Ecto neural progenitor cell (in vitro differentiated cells): ENCODE data around the gene SH3PXD2B.
"Not testable (repeated sequence)": the region's sequence is repeated elsewhere in the genome, so short reads cannot be mapped to it uniquely, and the experiment has no call there.

ENCODE experiments used
- DNase-seq: peaks from one replicate; pipeline ENCODE4 v3.0.0-alpha.2; 2018; ENCODE audit warnings: low spot score

SH3PXD2B gene

DNA sequence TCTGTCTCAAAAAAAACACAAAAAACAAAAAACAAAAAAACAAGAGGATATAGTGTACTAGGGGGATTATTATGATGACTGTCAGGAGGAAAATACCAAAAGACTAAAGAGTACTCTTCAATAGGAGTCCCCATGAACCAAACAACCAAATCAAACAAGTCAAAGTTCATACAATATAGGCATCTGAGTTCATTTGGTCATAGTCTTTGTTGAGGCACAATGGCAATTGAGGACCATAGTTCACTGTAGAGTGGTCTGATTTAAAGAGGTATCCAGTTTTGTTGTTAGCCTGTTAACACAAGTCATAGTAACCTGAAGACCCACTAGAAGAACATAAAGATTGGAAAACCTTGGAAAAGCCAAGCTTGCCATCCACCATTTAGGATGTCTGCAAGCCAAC, 159.5 kb downstream of the SH3PXD2B start:
- DNase-seq: no peak

DNA sequence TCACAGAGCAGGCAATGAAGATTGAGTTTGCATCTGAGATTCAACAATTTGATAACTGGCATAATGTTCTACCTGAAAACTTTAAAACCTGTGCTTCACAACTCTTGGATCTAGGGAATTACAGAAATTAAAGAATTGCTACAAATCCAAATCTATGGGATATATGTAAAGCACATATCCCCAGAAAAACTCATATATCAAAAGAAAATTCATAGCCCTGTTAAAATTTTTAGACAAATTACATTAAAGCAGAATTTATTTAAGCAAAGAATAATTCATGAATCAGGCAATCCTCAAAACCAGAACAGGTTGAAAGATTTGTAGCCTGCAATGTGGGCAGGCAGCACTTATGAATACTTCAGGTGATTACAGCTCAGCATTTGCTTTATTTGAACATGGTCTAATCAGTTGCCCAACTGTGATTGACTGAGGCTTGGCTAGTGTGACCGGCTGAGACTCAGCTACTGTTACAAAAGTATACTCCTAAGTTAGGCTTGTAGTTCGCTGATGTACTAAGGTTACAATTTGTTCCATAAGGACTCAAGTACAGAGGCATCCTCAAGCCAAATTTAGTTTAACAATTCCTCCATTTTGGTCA, 160.5 kb downstream of the SH3PXD2B start:
- DNase-seq: no peak

DNA sequence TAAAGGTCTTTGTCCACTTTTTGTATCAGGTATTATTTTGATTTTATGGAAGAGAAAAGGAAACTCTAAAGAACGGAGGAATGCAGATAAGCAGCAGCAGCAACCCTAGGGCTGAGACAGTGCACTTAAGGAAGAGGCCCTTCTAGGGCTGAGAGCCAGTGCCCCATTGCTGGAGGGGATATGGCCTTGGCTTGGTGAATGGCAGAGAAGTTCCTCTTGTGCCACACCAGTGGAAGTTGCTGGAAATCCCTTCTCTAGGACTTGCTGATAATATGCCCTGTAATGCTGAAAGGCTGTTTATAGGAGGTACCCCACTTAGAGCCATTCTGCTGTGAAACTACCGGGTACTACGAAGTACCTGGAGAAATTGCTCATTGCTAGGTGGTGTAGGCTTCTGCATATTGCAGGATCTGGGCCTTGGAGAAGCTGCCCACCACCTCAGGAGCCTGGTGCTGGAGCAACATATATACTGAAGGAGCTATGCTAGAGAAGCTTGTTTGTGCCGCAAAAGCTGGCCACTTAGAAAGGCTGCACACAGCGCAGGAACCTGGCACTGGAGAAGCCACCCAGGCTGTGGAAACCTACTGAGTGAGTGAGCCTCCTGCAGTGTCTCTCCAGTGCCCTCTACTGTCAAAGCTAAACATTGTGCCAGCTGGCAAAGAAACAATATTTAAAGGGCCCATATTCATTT, 161.1 kb downstream of the SH3PXD2B start:
- DNase-seq: peak; percentile 70

DNA sequence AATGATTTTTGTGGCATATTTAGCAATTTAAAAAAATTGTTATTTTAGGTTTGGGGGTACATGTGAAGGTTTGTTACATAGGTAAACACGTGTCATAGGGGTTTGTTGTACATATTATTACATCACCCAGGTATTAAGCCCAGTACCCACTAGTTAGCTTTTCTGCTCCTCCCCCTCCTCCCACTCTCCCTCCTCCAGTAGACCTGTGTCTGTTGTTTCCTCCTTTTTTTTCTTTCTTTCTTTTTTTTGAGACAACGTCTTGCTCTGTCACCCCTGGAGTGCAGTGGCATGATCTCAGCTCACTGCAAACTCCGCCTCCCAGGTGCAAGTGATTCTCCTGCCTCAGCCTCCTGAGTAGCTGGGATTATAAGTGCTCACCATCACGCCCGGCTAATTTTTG, 162.5 kb downstream of the SH3PXD2B start:
- DNase-seq: not testable (repeated sequence)

DNA sequence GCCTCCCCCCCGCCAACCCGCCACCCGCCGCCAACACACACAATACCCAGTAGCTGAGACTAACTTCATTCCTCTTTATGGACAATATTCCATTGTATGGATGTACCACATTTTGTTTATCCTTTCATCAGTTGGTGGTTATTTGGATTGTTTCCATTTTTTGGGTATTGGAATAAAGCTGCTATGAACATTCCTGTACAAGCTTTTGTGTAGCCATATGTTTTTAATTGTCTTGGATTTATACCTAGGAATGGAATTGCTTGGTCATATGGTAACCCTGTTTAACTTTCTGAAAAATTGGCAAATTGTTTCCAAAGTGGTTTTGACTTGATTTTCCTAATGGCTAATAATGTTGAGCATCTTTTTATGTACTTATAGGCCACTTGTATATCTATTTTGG, 165.9 kb downstream of the SH3PXD2B start:
- DNase-seq: no peak

DNA sequence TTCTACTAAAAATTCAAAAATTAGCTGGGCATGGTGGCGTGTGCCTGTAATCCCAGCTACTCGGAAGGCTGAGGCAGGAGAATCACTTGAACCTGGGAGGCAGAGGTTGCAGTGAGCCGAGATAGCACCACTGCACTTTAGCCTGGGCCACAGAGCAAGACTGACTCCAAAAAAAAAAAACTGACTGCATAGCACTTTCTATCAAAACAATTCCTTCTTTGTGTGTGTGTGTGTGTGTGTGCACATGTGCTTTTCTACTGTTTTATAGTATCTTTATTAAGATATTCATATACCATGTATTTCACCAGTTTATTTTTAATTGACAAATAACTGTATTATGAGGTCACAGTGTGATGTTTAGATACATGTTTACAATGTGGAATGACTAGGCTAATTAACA, 167.2 kb downstream of the SH3PXD2B start:
- not testable (repeated sequence) for DNase-seq

DNA sequence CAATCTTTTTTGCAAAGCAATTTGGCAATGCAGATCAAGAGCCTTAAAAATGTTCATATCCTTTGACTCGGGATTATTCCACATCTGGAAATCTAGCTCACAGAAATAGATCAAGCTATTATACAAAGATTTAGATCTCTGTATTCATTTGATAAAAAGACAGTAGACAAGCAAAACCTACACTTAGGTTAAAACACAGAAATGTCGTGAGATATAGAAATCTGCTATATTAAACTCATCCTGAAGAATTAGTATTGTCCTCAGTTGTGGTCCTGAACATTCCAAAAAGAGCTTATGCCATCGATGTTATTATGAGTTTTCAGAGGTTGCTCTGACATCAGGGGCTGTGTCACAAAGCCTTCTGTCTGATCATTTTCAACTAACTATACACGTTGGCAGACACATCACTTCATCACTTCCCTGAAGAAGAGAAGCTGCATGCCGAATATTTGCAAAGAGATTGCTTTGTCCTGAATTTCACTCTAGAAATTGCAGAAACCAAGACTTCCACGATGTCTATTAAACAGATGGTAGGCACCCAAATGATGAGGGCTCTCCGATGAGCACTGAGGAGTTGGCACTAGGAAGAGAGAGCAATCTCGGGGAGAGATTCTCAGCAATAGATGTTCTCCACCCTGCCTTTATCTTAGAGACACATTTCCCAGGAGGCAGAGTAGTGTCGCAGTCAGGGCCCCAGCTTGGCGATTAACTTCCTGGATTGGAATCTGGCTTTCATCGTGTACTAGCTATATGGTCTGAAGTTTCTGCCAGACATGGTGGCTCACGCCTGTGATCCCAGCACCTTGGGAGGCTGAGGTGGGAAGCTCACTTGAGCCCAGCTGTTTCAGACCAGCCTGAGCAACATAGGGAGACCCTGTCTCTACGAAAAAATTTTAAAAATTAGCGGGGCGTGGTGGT, 168.8 kb downstream of the SH3PXD2B start:
- no peak for DNase-seq

DNA sequence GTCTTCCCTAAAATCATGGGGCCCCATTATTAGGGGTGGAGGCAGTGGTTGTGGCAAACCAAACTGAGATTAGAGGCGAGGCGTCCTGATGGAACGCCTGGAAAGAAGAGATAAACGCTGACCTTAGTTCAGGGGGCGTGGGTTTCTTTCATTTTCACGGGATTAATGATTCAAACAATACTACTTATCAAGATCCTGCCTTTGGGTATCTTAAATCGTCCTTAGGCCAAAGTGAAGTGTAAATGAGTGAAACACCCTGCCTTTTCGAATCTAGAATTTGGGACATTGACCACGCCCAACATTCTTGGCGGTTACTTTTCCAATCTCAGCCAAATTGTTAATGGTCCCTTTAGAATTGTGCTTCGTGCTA, 169.7 kb downstream of the SH3PXD2B start:
- DNase-seq: no peak

DNA sequence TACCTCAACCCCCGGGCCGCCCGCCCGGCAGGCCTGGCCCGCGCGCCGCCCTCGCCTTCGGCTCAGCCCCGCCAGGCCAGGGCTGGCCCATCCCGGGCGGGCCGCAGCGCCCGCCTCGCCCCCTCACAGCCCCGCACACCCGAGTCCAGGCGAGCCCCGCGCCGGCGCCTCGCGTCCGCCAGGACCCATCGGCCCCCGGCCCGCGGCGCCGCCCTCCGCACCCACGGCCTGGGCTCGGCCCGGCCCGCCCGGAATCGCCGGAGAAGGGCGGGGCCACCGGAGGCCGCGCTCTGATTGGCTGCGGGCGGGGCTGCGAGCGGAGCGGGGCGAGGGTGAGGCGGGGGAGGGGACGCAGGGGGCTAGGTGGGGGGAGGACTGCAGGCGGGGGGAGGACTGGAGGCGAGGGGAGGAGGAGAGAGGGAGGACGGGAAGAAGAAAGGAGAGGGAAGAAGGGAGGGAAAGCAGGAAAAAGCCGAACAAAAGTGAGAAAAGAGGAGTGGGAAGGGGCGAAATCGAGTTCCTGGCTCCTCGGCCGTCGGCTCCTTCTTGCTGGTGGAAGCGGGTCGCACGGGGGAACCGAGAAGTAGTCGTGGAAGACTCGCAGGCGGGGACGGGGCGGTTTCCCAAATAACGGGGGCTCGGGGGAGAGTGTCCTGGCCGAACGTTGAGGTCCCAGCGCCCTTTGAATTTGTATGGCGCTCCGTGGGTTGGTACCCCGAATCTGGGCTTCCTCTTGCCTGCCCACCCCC, 170.3 kb downstream of the SH3PXD2B start:
- peak; percentile 93 for DNase-seq

DNA sequence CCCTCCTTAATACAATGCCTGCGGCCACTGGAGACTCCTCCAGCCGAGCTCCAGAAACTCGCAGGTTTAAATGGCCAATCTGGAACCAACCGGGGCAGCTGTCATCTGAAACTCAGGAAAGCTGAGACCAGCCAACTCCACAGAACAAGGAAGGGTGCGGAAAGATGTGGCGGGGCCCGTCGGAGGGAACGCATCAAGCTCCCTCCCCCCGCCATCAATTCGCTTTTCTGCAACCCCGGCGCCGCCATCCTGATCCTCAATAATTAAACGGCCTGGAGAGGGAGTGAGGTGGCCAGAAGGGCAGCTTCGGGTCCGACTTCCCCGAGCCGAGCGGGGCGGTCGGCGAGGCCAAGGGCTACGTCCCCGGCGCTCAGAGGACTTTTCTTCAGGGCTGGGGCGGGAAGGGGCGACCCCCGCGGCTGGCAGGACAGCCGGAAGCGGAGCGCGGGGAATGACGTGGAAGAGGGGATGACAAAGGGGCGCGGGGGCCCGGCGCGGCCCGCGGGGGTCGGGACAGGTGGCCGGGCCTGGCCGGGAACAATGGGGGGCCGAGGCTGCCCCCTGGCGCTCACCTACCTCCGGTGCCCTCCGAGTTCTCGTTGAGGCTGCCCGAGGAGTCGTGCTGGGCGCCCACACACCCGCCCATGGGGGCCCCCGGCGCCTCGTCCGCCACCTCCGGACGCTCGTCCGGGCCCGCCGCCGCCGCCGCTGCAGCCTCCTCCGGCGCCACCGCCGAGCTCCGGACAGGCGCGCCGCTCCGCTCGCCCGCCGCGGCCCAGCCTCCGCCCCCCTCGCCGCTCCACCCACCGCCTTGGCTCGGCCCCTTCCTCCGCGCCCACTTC, 171.1 kb downstream of the SH3PXD2B start, which contains the start of gene UBTD2:
UBTD2 (minus strand) TSS at position 745 of the 842 bp plus-strand sequence; CDS start at position 646, 99 bp downstream.
- DNase-seq: peak; percentile 92

DNA sequence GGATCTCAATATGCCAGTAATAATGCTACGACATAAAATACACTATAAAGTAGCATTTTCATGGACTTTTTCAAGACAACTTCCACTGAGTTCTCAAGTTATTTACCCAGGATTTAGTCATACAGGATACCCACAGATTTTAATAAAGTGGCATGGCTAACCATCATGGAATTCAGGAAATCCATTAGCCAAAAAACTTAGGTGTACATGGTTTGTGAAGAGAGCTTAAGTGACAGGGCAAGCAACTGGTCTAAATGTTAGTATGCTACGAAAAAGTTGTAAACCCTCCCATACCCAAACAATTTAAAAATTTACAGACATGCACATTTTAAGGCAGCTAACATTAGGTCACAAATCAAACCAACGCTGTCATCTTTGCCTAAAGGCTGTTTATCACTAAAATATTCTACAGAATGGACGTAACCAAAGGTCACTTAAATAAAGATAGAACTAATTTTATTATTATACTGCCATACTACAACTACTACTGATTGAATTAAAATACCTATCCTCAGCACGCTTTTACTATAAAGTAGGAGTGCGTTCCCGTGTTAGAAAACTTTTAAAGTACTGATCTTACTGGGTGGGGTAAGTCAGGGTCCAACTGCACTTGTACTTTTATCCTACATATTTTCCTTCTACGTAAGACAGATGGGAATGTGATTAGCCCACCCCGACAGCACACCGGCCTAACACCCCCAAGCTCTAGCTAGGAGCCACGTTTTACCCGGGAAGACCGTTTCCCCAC, 171.9 kb downstream of the SH3PXD2B start:
- no peak for DNase-seq

DNA sequence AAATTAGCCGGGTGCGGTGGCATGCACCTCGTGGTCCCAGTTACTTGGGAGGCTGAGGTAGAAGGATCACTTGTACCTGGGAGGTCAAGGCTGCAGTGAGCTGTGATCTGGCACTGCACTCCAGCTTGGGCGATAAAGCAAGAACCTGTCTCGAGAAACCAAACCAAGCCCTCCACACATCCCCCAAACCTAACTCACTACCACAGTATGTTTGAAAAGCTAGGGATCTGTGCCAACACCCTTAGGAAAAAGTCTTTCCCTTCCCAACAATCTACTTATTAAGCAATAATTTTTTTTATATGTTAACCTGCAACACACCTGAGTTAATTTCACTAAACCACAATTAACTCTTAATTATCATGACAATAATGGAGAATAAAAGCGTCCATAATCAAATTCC, 173.0 kb downstream of the SH3PXD2B start:
- DNase-seq: no peak

DNA sequence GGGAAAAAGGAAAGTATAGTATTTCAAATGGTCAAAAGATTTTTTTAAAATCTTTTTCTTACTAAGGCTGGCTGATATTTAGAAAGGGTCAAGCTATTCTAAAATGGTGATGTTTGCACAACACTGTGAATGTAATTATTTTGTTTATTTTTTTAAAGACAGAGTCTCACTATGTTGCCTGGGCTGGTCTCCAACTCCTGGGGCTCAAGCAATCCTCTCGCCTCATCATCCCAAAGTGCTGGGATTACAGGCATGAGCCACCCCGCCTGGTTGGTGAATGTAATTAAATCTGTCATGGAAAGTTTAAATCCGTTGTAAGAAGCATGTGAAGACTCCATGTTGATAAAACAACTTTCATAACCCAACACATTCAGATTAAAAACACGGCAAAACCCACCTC, 173.4 kb downstream of the SH3PXD2B start:
- DNase-seq: no peak

DNA sequence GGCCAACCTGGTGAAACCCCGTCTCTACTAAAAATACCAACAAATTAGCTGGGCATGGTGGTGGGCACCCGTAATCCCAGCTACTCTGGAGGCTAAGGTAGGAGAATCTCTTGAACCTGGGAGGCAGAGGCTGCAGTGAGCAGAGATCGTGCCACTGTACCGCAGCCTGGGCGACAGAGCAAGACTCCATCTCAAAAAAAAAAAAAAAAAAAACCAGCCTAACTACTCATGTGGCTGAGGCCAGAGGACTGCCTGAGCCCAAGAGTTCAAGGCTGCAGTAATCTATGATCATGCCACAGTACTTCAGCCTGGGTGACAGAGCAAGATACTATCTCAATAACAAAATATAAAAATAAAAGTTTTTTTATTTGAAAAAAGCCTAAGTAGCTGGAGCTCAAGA, 174.0 kb downstream of the SH3PXD2B start:
- no peak for DNase-seq

DNA sequence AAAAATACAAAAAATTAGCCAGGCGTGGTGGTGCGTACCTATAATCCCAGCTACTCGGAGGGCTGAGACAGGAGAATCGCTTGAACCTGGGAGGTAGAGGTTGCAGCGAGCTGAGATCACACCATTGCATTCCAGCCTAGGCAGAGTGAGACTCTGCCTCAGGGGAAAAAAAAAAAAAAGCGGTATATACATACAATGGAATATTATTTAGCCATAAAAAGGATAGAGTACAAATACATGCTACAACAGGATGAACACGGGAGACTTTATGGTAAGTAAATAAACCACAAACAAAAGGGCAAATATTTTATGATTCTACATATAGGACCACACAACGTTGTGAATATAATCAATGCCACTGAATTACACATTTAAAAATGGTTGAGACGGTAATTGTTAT, 176.0 kb downstream of the SH3PXD2B start:
- DNase-seq: no peak

DNA sequence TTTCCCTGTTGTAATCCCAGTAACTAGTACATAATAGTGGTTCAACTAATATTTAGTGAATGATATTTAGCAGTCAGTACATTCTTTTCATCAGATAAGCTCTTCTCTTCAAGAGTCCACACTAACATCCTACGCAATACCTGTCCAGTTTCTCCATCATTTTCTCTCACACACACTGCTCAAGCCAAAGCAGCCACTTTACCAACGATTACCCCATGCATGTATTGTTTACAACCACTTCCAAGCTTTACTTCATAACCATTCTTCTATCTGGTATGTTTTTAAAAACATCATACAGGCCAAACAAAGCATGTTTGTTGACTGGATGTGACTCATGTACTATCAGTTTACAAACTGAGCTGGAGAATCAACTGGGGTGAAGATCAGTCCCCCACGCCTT, 178.1 kb downstream of the SH3PXD2B start:
- DNase-seq: no peak
